Cardiac fibroblast (primary cell): ENCODE measurements around the gene CLIC1.

Experiments
- DNase-seq, 2 donors: peaks; one replicate each; pipeline versions ENCODE4 v3.0.0 to v3.0.0-alpha.2; 2010; ENCODE audit warnings: low read depth in 2 of 2
- H3K4me3 ChIP-seq, 2 donors: replicated peaks in 1 of 2; 1 replicate in 1 of 2; 2 replicates in 1 of 2; pipeline ENCODE4 v1.5.1; 2011; ENCODE audit warnings: low read depth in 2 of 2, low read length in 2 of 2, mild to moderate bottlenecking in 2 of 2, moderate library complexity in 1 of 2
- TF ChIP-seq, protein P1 (sequence below): IDR thresholded peaks from one replicate; pipeline ENCODE4 v1.5.1; 2011; ENCODE audit warnings: low read depth, mild to moderate bottlenecking, low read length, inconsistent platforms

Gene CLIC1

DNA sequence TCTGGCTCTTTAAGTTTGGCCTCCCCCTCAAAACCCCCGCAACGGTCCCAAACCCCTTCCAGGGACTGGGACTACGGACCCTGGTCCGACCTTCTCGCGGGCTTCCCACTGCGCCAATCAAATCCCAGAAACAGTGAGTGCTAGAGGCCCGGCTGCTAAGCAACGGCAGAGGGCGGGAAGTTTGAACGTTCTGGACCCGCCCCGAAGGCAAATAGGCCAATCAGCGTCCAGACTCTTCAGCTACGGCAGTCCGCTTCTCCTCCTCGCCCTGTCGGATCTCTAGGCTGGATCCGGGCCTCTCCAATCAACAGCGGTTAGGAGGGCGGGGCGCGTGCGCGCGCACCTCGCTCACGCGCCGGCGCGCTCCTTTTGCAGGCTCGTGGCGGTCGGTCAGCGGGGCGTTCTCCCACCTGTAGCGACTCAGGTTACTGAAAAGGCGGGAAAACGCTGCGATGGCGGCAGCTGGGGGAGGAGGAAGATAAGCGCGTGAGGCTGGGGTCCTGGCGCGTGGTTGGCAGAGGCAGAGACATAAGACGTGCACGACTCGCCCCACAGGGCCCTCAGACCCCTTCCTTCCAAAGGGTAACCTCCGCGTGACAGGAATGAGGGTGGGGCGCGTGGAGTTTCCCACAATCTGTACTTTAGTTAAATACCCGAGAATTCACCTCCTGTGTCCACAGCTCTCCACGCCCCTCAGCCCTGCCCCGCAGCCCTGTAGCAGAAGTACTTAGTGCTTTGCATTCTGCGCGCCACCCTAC, 3.5 kb upstream of the CLIC1 start, which contains the start of gene MSH5:
TSS of gene MSH5 (plus strand) at position 367 of the 758 bp plus-strand sequence. CDS start 462 bp downstream, outside the sequence.
- TF ChIP-seq, protein P1, sequence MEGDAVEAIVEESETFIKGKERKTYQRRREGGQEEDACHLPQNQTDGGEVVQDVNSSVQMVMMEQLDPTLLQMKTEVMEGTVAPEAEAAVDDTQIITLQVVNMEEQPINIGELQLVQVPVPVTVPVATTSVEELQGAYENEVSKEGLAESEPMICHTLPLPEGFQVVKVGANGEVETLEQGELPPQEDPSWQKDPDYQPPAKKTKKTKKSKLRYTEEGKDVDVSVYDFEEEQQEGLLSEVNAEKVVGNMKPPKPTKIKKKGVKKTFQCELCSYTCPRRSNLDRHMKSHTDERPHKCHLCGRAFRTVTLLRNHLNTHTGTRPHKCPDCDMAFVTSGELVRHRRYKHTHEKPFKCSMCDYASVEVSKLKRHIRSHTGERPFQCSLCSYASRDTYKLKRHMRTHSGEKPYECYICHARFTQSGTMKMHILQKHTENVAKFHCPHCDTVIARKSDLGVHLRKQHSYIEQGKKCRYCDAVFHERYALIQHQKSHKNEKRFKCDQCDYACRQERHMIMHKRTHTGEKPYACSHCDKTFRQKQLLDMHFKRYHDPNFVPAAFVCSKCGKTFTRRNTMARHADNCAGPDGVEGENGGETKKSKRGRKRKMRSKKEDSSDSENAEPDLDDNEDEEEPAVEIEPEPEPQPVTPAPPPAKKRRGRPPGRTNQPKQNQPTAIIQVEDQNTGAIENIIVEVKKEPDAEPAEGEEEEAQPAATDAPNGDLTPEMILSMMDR: no peak
- peak; percentile 99 for DNase-seq
- H3K4me3 ChIP-seq: peak within 1 kb of the TSS; percentile 89 to 94

DNA sequence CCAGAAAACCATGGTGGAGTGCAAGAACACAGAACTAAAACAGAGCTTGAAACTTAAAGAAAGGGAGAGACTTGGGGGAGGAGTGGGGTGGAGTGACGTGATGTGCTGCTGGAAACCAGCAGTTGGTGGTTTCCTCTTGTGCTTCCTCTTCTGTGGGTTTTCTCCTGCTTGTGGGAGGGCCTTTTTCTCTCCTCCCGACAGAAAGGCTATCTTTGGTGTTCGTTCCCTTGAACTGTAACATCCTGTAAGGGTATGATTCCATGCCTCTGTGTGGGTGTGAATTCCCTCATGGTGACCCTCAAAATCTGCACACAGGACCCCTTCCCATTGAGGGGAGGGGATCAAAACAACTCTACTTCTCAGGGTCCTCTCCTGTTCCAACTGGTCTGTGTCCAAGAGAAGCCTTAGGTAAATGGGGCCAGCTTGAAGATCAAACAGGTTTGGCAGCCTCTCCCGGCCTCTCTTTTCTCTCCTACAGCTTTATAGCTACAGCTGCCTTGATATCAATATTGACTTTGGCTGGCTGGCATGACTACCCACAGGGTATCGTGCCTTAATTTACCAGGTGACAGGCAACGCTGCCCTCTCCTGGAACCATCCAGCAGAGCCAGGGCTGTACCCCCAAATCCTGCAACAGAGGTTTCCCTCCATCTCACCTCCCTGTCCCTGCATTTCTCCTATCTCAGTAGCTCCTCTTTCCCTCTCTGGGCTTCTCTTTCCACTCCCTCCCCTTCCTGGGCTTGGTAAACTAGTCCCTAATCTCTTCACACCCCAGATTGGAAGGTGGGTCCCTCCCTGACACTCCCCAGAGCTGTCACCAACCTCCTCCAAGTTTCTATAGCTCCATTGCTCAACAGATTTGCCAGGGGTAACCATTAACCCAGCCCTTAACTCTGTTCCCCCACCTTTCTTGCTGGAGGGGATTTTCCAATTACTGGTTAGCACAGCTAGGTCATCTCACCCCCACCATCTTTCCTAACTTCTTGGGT, 2.0 kb upstream of the CLIC1 start:
- TF ChIP-seq, protein P1: peak; percentile 10

DNA sequence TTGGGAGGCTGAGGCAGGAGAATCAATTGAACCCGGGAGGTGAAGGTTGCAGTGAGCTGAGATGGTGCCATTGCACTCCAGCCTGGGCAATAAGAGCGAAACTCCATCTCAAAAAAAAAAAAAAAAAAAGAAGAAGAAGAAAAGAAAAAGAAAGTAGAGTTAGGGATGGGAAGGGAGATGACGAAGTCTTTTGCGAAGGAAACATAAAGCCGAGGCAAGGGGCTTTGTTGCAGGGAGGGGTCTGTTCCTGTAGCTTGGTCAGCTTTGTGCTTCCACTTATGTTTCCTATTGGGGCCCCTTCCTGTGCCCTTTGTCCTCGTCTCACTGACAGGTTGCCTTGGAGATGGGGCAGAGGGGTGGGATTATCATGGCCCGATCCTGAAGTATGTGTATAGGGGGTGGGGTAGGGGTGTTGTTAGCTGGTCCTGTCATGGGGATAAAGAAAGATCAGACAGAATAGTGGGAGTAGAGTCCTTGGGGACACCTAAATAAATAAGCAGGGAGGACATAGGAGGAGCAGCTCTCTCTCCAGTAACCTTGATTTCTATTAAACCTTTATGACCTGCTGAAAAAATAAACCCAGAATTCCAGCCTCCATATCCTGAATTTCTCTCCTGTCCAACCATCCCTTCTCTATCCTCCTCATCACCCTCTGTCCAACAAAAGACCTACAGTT, 1.1 kb upstream of the CLIC1 start:
- DNase-seq: peak in 1 of 2 donors; percentile 57
- H3K4me3 ChIP-seq: no peak overlapping the region

More for the DNA sequence above, 2.0 kb upstream of the CLIC1 start:
- peak; percentile 84 to 91 for DNase-seq
- peak overlapping the region in 1 of 2 donors; percentile 11 for H3K4me3 ChIP-seq

DNA sequence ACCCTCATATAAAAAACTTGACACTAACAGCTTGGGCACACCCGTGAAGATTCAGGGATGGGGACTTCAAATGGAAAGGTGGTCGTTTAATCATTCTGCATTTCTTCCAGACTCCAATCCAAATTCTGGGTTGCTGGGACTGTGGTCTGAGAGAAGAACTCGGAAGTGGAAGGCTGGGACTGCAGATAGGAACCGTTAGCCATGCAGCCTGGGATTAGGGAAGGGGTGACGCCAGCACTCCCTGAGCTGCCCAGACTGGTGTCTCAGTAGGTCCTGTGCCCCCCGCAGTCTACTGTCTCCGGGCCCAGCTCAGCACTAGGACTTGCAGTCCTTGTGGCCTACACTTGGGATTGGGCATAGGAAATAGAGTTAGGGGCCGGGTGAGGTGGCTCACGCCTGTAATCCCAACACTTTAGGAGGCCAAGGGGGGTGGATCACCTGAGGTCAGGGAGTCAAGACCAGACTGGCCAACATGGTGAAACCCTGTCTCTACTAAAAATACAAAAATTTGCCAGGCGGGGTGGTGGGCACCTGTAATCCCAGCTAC, 511 bp upstream of the CLIC1 start:
- peak overlapping the region; percentile 85 to 88 for H3K4me3 ChIP-seq
- TF ChIP-seq, protein P1: no peak
- DNase-seq: no peak

More for the DNA sequence above, 1.1 kb upstream of the CLIC1 start:
- TF ChIP-seq, protein P1: no peak

DNA sequence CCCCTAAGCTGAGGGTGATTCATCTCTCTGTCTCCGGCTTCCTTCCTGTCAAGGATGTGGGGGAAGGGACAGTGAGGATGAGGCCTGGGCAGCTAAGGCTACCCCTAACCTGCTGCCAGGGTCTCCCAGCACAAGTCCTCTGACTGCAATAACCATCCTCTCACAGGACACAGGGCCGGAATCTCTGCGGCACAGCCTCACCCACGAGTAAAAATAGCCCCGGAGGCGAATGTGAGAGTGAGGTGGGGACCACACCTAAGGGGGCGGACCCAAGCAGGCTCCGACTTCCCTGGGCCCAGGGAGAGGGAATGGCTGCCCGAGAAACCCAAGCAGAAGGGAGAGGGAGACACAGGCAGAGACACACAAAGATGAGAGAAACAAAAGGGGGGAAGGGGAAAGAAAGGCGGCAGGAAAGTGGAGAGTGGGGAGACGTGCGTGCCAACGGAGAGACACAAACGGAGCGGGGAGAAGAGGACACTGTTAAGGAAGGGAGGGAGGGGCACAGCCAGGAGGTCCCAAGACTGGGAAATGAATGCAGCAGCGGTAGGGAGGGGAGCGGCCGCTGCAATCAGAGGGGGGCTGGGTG, 1.4 kb downstream of the CLIC1 start:
- H3K4me3 ChIP-seq: peak overlapping the region; percentile 85 to 88
- TF ChIP-seq, protein P1: no peak
- peak; percentile 62 to 86 for DNase-seq
